EL (cell line): Measurements from ENCODE around the gene ZBTB5.
A peak's percentile ranks its signal among the peaks of the same experiment; 100 is the strongest.
"Not testable (repeated sequence)": the region's sequence is repeated elsewhere in the genome, so short reads cannot be mapped to it uniquely, and the experiment has no call there.

ENCODE experiments used
- DNase-seq: peaks from one replicate; pipeline ENCODE4 v3.0.0-alpha.2; 2016

The ZBTB5 gene

DNA sequence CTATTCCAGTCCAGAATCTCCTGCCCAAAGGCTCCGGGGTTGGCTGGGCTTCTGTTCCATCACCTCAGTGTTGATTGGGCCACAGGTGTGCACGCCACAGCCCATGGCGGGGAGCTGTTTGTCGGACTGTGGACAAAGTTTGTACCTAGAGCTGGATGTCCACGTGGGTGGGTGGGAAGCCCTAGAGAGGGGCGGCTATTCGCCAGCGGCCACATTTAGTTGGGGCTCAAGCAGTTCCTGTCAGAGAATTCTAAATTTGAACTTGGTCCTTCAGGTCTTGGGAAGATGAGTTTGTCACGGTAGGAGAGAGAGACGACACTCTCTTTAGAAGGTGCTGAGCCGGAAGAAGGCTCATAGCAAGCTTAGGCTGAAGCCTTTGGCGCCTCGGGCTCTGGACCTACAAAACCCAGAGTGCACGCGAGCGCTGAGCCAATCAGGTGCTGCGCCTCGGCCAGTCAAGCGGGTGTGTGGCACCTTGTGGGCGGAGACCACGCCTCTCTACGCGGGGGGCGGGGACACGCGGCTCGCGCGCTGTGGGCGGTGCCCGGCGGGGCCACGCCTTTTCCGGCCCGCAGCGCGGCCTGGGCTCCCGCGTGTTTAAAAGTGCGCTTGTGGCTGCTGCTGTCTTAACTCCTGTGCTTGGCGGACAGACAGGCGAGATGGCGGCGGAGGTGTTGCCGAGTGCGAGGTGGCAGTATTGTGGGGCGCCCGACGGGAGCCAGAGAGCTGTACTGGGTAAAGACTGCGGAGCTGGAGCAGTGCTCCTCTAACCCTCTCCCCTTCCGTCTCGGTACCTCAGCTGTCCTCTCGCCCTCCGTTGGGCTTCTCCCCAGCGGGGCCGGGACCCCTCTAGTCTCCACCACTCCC lies 20.4 kb upstream of the ZBTB5 start, which contains the start of gene POLR1E:
Gene POLR1E, plus strand, starts transcription at position 560 of the 867 bp plus-strand sequence. Its CDS starts 100 bp downstream, at position 660.
- peak; percentile 98 for DNase-seq

DNA sequence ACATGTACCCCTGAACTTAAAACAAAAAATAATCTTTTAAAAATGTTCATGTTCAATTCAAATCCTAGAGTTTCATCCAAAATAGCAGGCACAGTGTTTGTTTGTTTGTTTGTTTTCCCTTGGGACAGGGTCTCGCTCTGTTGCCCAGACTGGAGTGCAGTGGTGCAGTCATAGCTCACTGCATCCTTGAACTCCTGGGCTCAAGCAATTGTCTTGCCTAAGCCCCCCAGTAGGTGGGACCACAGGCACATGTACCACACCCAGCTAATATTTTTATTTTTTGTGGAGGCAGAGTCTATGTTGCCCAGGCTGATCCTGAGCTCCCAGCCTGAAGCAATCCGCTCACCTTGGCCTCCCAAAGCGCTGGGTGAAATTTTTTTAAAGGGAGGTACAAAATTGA lies 15.5 kb upstream of the ZBTB5 start:
- DNase-seq, result no peak

DNA sequence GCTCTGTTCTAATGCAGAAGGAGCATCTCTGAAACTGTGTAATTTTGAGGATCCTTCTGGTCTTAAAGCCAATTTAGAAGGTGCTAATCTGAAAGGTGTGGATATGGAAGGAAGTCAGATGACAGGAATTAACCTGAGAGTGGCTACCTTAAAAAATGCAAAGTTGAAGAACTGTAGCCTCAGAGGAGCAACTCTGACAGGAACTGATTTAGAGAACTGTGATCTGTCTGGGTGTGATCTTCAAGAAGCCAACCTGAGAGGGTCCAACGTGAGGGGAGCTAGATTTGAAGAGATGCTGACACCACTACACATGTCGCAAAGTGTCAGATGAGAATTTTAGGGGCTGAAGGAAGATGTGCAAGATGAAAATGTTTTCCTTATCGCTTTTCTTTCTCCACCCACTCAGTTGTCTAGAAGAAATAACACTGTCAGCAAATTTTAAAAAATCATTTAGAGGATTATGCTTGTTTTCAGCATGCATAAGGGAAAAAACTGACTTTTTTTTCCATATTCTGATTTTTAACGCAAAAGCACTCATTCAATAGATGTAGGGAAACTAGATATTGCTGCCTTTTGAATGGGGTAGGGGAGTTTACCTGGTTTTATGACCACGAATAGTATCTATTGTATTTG lies 12.9 kb upstream of the ZBTB5 start:
- DNase-seq, result not testable (repeated sequence)

DNA sequence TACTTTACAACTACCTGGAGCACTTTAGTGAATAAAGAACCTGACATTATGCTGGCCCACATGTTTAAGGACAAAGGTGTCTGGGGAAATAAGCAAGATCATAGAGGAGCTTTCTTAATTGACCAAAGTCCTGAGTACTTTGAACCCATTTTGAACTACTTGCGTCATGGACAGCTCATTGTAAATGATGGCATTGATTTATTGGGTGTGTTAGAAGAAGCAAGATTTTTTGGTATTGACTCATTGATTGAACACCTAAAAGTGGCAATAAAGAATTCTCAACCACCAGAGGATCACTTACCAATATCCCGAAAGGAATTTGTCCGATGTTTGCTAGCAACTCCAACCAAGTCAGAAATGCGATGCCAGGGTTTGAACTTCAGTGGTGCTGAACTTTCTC lies 12.2 kb upstream of the ZBTB5 start:
- peak; percentile 40 for DNase-seq

GRCh38 chr9:37476930-37477329 lies 11.7 kb upstream of the ZBTB5 start:
- no peak for DNase-seq

GRCh38 chr9:37474438-37474837 lies 9.2 kb upstream of the ZBTB5 start:
- DNase-seq, result no peak

DNA sequence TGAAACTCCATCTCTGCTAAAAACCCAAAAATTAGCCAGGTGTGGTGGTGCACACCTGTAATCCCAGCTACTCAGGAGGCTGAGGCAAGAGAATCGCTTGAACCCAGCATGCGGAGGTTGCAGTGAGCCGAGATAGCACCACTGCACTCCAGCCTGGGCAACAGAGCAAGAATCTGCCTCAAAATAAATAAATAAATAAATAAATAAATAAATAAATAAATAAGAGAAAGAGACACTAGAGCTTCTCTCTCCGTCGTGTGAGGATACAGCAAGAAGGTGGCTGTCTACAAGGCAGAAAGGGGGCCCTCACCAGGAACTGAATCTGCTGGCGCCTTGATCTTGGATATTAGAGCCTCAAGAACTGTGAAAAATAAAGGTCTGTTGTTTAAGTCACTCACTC lies 8.7 kb upstream of the ZBTB5 start:
- not testable (repeated sequence) for DNase-seq

GRCh38 chr9:37471942-37472684 lies 6.9 kb upstream of the ZBTB5 start:
- DNase-seq, result peak; percentile 99

DNA sequence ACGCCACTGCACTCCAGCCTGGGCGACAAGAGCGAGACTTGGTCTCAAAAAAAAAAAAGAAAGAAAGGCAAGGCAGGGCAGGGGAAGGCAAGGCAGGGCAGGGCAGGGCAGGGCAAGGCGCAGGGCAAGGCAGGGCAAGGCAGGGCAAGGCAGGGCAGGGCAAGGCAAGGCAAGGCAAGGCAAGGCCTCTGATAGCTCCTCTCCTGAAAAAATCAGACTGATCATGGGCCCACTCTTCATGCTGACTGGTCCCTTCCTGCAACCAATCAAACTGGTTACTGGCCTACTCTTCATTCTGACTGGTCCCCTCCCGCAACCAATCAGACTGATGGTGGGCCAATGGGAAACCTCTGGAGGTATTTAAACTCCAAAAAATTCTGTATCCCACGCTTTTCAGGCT lies 3.4 kb upstream of the ZBTB5 start:
- DNase-seq, result no peak

DNA sequence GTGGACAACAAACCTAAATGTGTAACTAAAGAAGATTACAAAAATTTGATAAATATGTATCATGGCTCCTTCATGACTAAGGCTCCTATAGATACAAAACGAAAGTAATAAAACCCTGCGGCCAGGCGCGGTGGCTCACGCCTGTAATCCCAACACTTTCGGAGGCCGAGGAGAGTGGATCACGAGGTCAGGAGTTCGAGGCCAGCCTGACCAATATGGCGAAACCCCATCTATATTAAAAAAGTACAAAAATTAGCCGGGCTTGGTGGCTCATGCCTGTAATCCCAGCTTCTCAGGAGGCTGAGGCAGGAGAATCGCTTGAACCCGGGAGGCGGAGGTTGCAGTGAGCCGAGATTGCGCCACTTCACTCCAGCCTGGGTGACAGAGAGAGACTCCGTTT lies 2.3 kb upstream of the ZBTB5 start:
- DNase-seq, result not testable (repeated sequence)

- DNase-seq, result peak; percentile 91
Measured at GRCh38 chr9:37466037-37466709, 923 bp upstream of the ZBTB5 start.

DNA sequence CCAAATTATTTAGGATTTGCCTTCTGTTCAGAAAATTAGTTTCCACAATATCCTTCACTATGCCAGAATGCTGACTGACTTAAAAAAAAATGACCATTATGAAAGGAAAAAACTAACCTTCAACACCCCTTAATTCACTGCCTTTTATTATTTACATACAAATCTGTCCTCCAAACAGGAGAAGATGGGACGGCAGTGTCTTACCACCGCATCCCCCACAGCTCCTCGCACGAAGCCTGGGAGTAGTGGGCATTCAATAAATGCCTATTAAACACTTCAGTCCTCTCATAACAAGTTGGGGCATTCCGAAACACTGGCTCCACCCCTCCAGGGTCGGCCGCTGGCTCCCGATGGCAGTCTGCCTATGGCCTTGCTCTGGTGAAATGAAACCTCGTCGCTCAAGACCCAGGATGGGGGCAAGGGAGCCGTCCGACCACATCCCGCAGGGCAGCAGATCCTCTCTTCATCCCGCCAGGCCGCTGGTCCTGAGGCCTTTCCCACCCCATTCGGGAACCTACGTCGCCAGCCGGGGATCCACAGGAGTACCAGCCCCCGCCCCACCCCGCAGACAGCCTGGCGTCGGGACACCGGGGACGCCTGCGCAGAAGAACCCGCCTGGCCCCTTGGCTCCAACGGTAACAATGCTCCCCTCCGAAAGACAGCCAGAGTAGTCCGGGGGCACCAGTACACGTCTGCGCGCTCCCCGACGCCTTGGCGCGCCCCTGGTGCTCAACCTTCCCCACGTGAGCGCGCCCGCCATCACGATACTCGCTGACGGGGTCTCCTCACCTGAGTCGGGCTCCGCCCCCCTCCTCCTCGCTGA lies 613 bp downstream of the ZBTB5 start:
- peak; percentile 83 for DNase-seq

DNA sequence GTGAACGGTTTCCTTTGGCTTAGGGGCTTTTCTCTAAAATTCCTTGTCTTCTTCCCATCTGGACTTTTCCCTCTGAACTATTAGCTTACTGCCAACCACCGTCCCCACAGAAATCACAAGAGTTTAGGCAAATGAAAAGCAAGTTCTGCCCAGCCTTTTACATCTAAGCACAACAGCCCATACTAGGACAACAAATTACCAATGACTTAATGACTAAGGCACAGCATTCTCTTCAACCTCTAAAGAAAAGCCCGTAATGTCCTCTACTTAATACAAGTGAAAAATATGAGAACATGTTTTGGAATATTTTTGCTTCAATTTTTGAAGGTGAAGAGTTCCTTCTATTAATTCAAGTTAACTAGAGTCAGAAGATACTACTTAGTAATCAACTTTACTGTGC lies 1.2 kb downstream of the ZBTB5 start:
- DNase-seq, result no peak

DNA sequence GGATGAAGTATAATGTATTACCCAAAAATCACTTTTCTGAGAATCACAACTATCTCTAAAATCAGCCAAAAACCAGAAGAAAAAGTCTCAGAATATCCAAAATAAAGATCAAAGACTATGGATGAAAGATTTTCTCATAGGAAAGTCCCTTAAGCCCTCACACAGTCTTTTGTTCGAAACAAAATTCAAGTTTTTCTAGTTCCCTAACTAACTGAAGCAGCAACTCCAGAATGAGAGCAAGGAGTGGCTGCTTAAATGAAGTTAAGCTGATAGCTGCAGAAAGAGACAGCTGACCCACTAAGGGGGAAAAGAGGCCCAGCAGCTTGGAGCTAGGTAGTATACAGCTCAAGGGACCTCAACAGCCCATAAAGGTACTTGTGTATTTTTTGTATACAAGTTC lies 8.4 kb downstream of the ZBTB5 start:
- DNase-seq, result no peak

GRCh38 chr9:37455884-37456647 lies 9.2 kb downstream of the ZBTB5 start:
- DNase-seq, result no peak

DNA sequence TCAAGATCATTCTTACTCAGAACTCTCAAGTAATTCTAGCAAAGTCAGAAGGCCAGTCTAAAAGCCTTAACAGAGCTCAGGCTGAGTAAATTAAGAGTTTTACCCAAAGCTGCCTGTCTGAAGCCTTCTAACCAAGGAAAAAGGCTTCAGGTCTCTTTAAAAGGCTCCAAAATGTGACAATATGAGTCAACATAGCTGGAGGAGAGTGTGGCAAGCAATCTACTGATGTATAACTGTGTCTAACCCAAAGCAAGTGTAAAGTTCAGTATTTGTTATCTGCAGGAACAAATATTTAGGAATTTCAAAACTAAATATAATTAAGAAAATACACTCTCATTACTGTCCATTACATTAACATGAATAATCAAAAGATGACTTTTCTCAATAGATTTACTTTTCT lies 11.0 kb downstream of the ZBTB5 start:
- DNase-seq, result no peak

GRCh38 chr9:37453827-37454226 lies 11.4 kb downstream of the ZBTB5 start:
- DNase-seq, result no peak

- no peak for DNase-seq
Measured at GRCh38 chr9:37452611-37453010, 12.6 kb downstream of the ZBTB5 start.

GRCh38 chr9:37451628-37452027 lies 13.6 kb downstream of the ZBTB5 start:
- no peak for DNase-seq

- no peak for DNase-seq
Measured at GRCh38 chr9:37449862-37450632, 15.2 kb downstream of the ZBTB5 start.

DNA sequence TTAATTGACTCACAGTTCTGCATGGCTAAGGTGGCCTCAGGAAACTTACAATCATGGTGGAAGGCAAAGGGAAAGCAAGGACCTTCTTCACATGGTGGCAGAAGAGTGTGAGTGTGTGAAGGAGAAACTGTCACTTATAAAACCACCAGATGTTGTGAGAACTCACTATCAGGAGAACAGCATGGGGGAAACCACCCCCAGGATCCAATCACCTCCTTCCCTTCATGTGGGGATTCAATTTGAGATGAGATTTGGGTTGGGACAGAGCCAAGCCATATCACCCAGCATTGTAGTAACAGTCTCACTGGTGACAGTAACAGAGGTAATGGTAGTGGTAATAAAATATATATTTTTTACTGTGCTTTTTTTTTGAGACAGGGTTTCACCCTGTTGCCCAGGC lies 18.1 kb downstream of the ZBTB5 start:
- DNase-seq, result no peak
